ENCODE results near the gene TMED7.

Gene TMED7

DNA sequence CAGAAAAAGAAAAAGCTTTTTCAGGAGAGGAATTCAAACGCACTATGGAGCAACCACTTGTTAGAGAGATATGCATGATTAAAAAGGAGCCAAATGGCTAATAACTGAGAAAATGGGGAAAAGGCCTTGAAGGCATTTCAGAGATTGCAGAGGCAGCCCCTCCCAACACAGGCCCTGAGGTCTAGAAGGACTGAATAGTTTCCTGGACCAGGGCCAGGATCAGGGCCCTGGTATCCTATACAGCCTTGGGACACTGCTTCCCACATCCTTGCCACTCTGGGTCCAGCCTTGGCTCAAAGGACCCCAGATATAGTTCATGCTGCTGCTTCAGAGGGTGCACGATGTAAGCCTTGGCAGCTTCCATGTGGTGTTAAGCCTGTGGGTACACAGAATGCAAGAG, 60.6 kb downstream of the TMED7 start:
- Histone ChIP-seq H3K9me3 (ENCODE audit: control insufficient read depth, low read length) (no peaks in the 10 kb centered on the region), H3K36me3 (ENCODE audit: control insufficient read depth, insufficient read depth, low read length) (no peaks in the 10 kb centered on the region), H3K4me1 (ENCODE audit: control insufficient read depth, insufficient read depth, low read length, poor library complexity, severe bottlenecking) (no peaks in the 10 kb centered on the region), H3K4me3 (ENCODE audit: extremely low read depth, insufficient read depth, low read length, poor library complexity, severe bottlenecking) (no peak overlapping the region), H3K27ac (ENCODE audit: low read depth, low read length, severe bottlenecking) (no peak overlapping the region)
- 92 to 100% methylated on average over 2 of the region's 2 CpGs for WGBS, 2 experiments (ENCODE audit: insufficient coverage in 2 of 2)
